Islet of Langerhans (tissue), 1 donor: ENCODE results near the gene TTC5.
"Not testable (repeated sequence)": the region's sequence is repeated elsewhere in the genome, so short reads cannot be mapped to it uniquely, and the experiment has no call there.

Experiments
- FAIRE-seq: peaks from one replicate; lab custom pipeline; 2011; peaks lifted over from hg19 to GRCh38; lab: Jason Lieb, UNC

Gene TTC5

GRCh38 chr14:20302042-20302755, 3.6 kb downstream of the TTC5 start:
- no peak for FAIRE-seq

DNA sequence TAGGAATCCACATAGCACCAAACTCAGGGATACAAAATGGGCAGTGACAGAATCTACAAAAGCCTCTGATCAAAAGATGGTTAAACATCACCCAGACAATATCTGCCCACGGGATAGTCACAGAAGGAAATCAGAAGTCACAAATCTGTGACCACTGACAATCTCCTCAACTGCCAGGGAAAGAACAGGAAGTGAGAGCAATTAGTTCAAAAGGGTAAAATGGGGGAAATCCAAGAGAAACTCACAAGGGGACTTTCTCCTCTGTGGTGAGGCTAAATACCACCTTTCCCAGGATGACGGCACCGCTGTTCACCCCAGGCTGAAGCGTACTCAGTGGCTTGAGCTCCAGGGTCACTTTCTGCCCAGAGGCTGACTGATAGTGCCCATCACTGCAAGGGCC, 10.7 kb downstream of the TTC5 start:
- no peak for FAIRE-seq

DNA sequence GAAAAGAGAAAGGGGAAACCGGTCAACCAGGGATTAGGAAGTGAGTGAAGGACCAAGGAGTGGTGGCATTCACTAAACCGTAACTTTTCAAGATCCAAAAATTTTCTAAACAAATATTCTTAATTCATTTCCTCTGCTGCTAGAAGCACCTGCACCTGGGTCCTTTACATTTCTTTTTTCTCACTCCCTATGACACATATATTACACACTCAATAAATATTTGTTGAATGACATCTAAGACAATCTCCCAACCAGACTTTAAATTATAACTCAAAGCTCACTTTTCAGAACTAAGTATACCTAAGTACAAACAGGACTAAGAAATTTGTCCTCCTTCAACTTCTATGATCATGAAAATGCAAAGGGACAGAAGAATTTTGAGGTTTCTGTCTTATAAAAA, 11.1 kb downstream of the TTC5 start:
- FAIRE-seq: no peak

- not testable (repeated sequence) for FAIRE-seq
These were observed 23.8 kb downstream of the TTC5 start for GRCh38 chr14:20281998-20282397.

- FAIRE-seq: not testable (repeated sequence)
These were observed 25.5 kb downstream of the TTC5 start for GRCh38 chr14:20280265-20280664.

- no peak for FAIRE-seq
These were observed 27.3 kb downstream of the TTC5 start for GRCh38 chr14:20278414-20278813.

- no peak for FAIRE-seq
These were observed 28.3 kb downstream of the TTC5 start for GRCh38 chr14:20277409-20277808.

DNA sequence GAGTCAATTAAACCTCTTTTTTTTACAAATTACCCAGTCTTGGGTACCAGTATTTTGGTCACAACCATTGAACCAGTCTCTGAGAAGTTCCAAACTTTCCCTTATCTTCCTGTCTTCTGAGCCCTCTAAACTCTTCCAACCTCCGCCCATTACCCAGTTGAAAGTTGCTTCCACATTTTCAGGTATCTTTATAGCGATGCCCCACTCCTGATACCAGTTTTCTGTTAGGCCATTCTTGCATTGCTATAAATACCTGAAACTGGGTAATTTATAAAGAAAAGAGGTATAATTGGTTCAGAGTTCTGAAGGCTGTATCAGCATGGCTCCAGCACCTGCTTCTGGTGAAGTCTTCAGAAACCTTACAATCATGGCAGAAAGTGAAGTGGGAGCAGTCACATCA, 31.7 kb downstream of the TTC5 start:
- no peak for FAIRE-seq

GRCh38 chr14:20264361-20264760, 41.4 kb downstream of the TTC5 start:
- FAIRE-seq: not testable (repeated sequence)

DNA sequence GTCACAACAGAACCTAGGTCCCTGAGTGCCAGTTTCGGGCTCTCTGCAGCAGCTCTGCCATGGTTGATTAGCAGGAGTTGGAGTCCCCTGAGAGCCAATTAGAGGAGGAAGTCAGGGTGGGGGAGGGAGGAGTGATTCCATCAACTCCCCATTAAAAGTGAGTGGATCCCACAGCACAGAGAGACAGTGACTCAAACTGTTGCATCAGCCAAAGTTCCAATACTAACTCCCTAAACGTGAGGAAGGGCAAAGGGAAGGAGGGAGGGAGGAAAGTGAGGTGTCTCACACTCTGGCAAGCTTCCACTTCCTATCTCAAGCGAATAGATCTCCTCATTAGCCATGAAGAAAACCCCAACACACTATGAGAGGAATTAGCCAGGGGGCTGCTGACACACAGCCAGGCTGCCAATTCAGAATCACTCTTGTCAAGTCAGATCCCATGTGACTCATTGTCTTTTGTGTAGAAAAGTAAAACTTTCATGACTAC, 43.1 kb downstream of the TTC5 start:
- FAIRE-seq: no peak

- no peak for FAIRE-seq
These were observed 58.0 kb downstream of the TTC5 start for GRCh38 chr14:20247646-20248246.
